ENCODE results near the gene KCMF1. TPM values are rescaled to one million over a fixed set of nuclear protein-coding genes. Genes with fewer than 3 reads are reported as not detected.
A peak's percentile ranks its signal among the peaks of the same experiment; 100 is the strongest.

Gene KCMF1
- total and polyA plus RNA-seq, 2 donors from 2014 or later, result 21.0 to 64.3 TPM

DNA sequence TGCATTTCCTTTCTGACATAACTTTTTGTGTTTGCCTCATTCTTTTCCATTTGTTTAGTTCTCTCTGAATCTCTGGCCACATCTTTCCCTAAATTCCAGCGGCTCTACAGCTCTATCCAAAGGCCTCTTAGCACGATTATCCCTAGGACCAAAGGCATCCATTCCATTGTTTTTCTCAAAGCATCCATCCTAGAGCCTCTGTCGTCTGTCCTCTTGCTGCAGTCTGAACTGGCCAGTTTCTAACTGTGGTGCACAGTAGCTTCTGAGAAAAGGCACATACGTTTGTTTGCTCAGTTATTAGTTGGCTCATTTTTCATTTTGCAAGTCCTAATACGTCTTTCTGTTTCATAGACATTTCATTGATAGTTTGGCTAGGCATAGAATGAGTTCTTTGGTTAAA, 116.6 kb downstream of the KCMF1 start:
- FAIRE-seq (no peak), DNase-seq (no peak)
- H3K9me3 ChIP-seq (ENCODE audit: control insufficient read depth in 2 of 3, insufficient read depth in 1 of 3, low read length in 3 of 3), result peaks cover 0 to 5% (median 3%) of the 10 kb centered on the region in 3 donors
- TF ChIP-seq, protein P1, sequence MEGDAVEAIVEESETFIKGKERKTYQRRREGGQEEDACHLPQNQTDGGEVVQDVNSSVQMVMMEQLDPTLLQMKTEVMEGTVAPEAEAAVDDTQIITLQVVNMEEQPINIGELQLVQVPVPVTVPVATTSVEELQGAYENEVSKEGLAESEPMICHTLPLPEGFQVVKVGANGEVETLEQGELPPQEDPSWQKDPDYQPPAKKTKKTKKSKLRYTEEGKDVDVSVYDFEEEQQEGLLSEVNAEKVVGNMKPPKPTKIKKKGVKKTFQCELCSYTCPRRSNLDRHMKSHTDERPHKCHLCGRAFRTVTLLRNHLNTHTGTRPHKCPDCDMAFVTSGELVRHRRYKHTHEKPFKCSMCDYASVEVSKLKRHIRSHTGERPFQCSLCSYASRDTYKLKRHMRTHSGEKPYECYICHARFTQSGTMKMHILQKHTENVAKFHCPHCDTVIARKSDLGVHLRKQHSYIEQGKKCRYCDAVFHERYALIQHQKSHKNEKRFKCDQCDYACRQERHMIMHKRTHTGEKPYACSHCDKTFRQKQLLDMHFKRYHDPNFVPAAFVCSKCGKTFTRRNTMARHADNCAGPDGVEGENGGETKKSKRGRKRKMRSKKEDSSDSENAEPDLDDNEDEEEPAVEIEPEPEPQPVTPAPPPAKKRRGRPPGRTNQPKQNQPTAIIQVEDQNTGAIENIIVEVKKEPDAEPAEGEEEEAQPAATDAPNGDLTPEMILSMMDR (IDR thresholded peaks at IDR 0.05; ENCODE audit: borderline replicate concordance, extremely low read depth, insufficient read depth), result no peak
- intact Hi-C loops (cut with DNase I), result no loop called here
- no peak overlapping the region for H3K4me3 ChIP-seq (ENCODE audit: low read length in 3 of 3)
- no peaks in the 10 kb centered on the region for H3K36me3 ChIP-seq (ENCODE audit: control insufficient read depth in 2 of 3, insufficient read depth in 3 of 3, low read length in 3 of 3)
- H3K27ac ChIP-seq (ENCODE audit: low read depth in 2 of 2, low read length in 2 of 2), result no peak overlapping the region
- no peaks in the 10 kb centered on the region for H3K27me3 ChIP-seq (ENCODE audit: control insufficient read depth, insufficient read depth, low read length)
- H3K4me1 ChIP-seq (ENCODE audit: control insufficient read depth in 2 of 3, insufficient read depth in 2 of 3, low read depth in 1 of 3, low read length in 3 of 3), result no peaks in the 10 kb centered on the region
- no peak overlapping the region for H3K9ac ChIP-seq (ENCODE audit: low read length in 3 of 3)

DNA sequence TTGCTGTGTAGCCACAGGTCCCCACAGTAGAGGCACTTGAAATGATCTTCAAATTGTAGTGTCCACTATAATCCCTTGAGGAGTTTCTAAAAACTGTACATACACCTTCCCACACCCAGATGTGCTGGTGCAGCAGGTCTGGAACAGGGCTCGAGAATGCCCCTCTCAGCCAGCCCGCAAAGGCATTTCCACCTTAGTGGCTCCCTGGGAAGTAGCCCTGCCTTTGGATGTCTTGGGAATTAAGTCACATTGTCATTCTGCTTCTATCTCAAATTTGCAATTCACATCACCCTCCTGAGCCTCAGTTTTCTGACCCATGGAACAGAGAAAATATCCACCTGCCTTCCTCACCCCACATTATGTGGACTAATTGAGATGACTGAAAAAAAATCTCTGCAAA, 118.0 kb downstream of the KCMF1 start:
- TF ChIP-seq, protein P1 (IDR thresholded peaks at IDR 0.05; ENCODE audit: borderline replicate concordance, extremely low read depth, insufficient read depth), result no peak
- intact Hi-C loops (cut with DNase I), result no loop called here
- FAIRE-seq, result no peak

DNA sequence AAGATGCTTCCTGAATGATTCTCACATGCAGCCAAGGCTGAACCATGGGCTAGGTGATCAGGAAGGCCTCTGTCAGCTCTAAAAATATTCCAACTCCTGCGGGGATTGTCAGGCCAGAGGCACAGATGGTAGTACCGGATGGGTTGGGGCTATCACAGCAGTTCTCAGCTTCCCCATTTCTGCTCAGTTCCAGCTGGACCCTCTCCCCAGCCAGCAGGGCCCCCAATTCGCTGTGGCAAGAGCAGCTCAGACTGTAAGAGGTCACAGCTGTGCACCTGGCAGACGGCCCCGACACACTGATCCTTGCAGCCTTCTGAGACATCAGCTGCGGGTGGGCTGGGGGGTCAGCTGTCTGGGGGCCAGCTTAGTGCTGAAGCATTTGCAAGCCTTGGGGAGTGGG, 118.6 kb downstream of the KCMF1 start:
- Histone ChIP-seq H3K9me3 (ENCODE audit: control insufficient read depth in 2 of 3, insufficient read depth in 1 of 3, low read length in 3 of 3) (peaks cover 0 to 5% (median 0%) of the 10 kb centered on the region in 3 donors), H3K27me3 (ENCODE audit: control insufficient read depth, insufficient read depth, low read length) (no peaks in the 10 kb centered on the region), H3K4me1 (ENCODE audit: control insufficient read depth in 2 of 3, insufficient read depth in 2 of 3, low read depth in 1 of 3, low read length in 3 of 3) (no peaks in the 10 kb centered on the region), H3K4me3 (ENCODE audit: low read length in 3 of 3) (no peak overlapping the region), H3K9ac (ENCODE audit: low read length in 3 of 3) (no peak overlapping the region), H3K27ac (ENCODE audit: low read depth in 2 of 2, low read length in 2 of 2) (no peak overlapping the region), H3K36me3 (ENCODE audit: control insufficient read depth in 2 of 3, insufficient read depth in 3 of 3, low read length in 3 of 3) (no peaks in the 10 kb centered on the region)
- peak in 1 of 5 donors; percentile 7 for DNase-seq
- FAIRE-seq, result no peak
- intact Hi-C loops (cut with DNase I), result no loop called here
- TF ChIP-seq, protein P1 (IDR thresholded peaks at IDR 0.05; ENCODE audit: borderline replicate concordance, extremely low read depth, insufficient read depth), result no peak

More for the DNA sequence above, 118.0 kb downstream of the KCMF1 start:
- Histone ChIP-seq H3K9ac (ENCODE audit: low read length in 3 of 3) (no peak overlapping the region), H3K36me3 (ENCODE audit: control insufficient read depth in 2 of 3, insufficient read depth in 3 of 3, low read length in 3 of 3) (no peaks in the 10 kb centered on the region), H3K27ac (ENCODE audit: low read depth in 2 of 2, low read length in 2 of 2) (no peak overlapping the region), H3K9me3 (ENCODE audit: control insufficient read depth in 2 of 3, insufficient read depth in 1 of 3, low read length in 3 of 3) (peaks cover 0 to 5% (median 0%) of the 10 kb centered on the region in 3 donors), H3K4me3 (ENCODE audit: low read length in 3 of 3) (no peak overlapping the region), H3K4me1 (ENCODE audit: control insufficient read depth in 2 of 3, insufficient read depth in 2 of 3, low read depth in 1 of 3, low read length in 3 of 3) (no peaks in the 10 kb centered on the region), H3K27me3 (ENCODE audit: control insufficient read depth, insufficient read depth, low read length) (no peaks in the 10 kb centered on the region)
- no peak for DNase-seq

DNA sequence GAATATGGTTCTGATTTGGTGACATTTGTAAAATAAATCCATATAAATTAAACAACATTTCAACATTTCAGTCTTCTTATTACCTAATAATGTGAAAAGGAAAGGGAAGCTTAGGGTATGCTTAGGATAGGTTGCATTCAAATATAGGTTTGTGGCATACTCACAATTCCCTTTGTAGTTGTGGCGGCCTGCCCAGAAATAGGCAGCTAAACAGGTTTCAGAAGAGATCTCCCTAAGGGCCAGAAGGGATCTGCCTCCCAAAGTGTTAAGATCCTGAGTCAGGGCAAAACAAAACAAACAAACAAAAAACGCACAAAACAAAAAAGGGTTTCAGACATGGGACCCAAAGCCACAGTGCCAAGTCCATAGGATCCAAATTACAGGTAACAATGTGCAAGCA, 120.9 kb downstream of the KCMF1 start:
- Histone ChIP-seq H3K4me3 (ENCODE audit: low read length in 3 of 3) (no peak overlapping the region), H3K9me3 (ENCODE audit: control insufficient read depth in 2 of 3, insufficient read depth in 1 of 3, low read length in 3 of 3) (peaks cover 0 to 5% (median 0%) of the 10 kb centered on the region in 3 donors), H3K9ac (ENCODE audit: low read length in 3 of 3) (no peak overlapping the region), H3K4me1 (ENCODE audit: control insufficient read depth in 2 of 3, insufficient read depth in 2 of 3, low read depth in 1 of 3, low read length in 3 of 3) (no peaks in the 10 kb centered on the region), H3K36me3 (ENCODE audit: control insufficient read depth in 2 of 3, insufficient read depth in 3 of 3, low read length in 3 of 3) (no peaks in the 10 kb centered on the region), H3K27me3 (ENCODE audit: control insufficient read depth, insufficient read depth, low read length) (no peaks in the 10 kb centered on the region), H3K27ac (ENCODE audit: low read depth in 2 of 2, low read length in 2 of 2) (no peak overlapping the region)
- TF ChIP-seq, protein P1 (IDR thresholded peaks at IDR 0.05; ENCODE audit: borderline replicate concordance, extremely low read depth, insufficient read depth), result no peak
- intact Hi-C loops (cut with DNase I), result no loop called here
- DNase-seq (no peak), FAIRE-seq (no peak)

Data from kidney (tissue), 14 donors.